ENCODE data around the gene RNF167. TPM values are rescaled to one million over a fixed set of nuclear protein-coding genes. Genes with fewer than 3 reads are reported as not detected.

RNF167 gene
- total and polyA plus RNA-seq, 2 of the 4 experiments (the other 2 are of a cell fraction), result 13.1 to 79.5 TPM

- dilution Hi-C loops (cut with HindIII; ENCODE audit: low sequenced_read_pairs, unreplicated experiment), result no loop called here
These were observed 47.4 kb upstream of the RNF167 start for GRCh38 chr17:4892499-4893221.

More at GRCh38 chr17:4892499-4893221, 47.4 kb upstream of the RNF167 start:
- Histone ChIP-seq H2BK5ac (ENCODE audit: low read depth, low read length, poor library complexity, severe bottlenecking) (no peak overlapping the region), H3K4me2 (ENCODE audit: low read depth, low read length) (no peak overlapping the region), H2BK120ac (ENCODE audit: low read depth, low read length) (no peak overlapping the region), H2AFZ (replicated peaks; ENCODE audit: low read length, poor library complexity) (no peak overlapping the region), H3K27ac (ENCODE audit: insufficient read depth, low read length) (no peak overlapping the region), H3K27me3 (ENCODE audit: control insufficient read depth, insufficient read depth, low read length) (no peaks in the 10 kb centered on the region), H4K91ac (ENCODE audit: insufficient read depth, low read depth, low read length) (no peak overlapping the region), H3K23ac (ENCODE audit: low read depth, low read length) (no peak overlapping the region), H4K5ac (ENCODE audit: low read depth, low read length) (no peak overlapping the region), H3K79me1 (ENCODE audit: low read depth in 1 of 2, low read length in 2 of 2) (no peaks in the 10 kb centered on the region), H4K8ac (ENCODE audit: low read depth in 2 of 2, low read length in 2 of 2) (no peak overlapping the region), H3K9ac (ENCODE audit: low read depth, low read length) (no peak overlapping the region), H3K9me1 (ENCODE audit: insufficient read depth, low read length) (no peaks in the 10 kb centered on the region), H3K9me3 (ENCODE audit: control insufficient read depth, insufficient read depth, low read length) (no peaks in the 10 kb centered on the region), H3K4me3 (ENCODE audit: insufficient read depth, low read depth, low read length) (no peak overlapping the region), H3K4me1 (ENCODE audit: control insufficient read depth, insufficient read depth, low read length) (no peaks in the 10 kb centered on the region), H2AK9ac (replicated peaks; ENCODE audit: low read depth, low read length, poor library complexity) (no peak overlapping the region), H3K14ac (replicated peaks; ENCODE audit: low read depth, low read length) (no peak overlapping the region), H3K56ac (ENCODE audit: extremely low read depth, insufficient read depth, low read length) (no peak overlapping the region), H4K20me1 (ENCODE audit: insufficient read depth, low read length) (peaks cover 8% of the 10 kb centered on the region; the same call in 1 of the 2 replicates), H2BK15ac (ENCODE audit: low read depth, low read length) (no peak overlapping the region), H3K4ac (ENCODE audit: low read depth, low read length) (no peak overlapping the region), H3K36me3 (ENCODE audit: control insufficient read depth, insufficient read depth, low read length) (peaks cover 63% of the 10 kb centered on the region), H2AK5ac (ENCODE audit: low read depth, low read length) (no peak overlapping the region), H3K18ac (ENCODE audit: low read depth, low read length) (no peak overlapping the region), H2BK20ac (ENCODE audit: low read depth, low read length) (no peak overlapping the region)
- TF ChIP-seq RFX5 (IDR thresholded peaks at IDR 0.05; ENCODE audit: low read depth, low read length) (no peak), MAZ (IDR thresholded peaks at IDR 0.05; ENCODE audit: borderline replicate concordance, low read depth, low read length) (no peak), SMC3 (IDR thresholded peaks at IDR 0.05; ENCODE audit: low read depth, low read length) (no peak), USF2 (IDR thresholded peaks at IDR 0.05; ENCODE audit: low read depth, low read length) (no peak), CHD1 (IDR thresholded peaks at IDR 0.05; ENCODE audit: low read depth, low read length) (no peak), MXI1 (IDR thresholded peaks at IDR 0.05; ENCODE audit: borderline replicate concordance, low read depth, low read length) (no peak), RCOR1 (IDR thresholded peaks at IDR 0.05; ENCODE audit: insufficient replicate concordance, low read length) (no peak), FOS (IDR thresholded peaks at IDR 0.05; ENCODE audit: low read depth, low read length) (no peak), ELK1 (IDR thresholded peaks at IDR 0.05; ENCODE audit: borderline replicate concordance, low read depth, low read length) (no peak), BHLHE40 (IDR thresholded peaks at IDR 0.05; ENCODE audit: low read depth, low read length) (no peak), CEBPB (IDR thresholded peaks at IDR 0.05; ENCODE audit: low read depth, low read length) (no peak), CTCF (conservative IDR thresholded peaks at IDR 0.05; ENCODE audit: low read depth, low read length) (no peak), MAFK (IDR thresholded peaks at IDR 0.05; ENCODE audit: low read depth, low read length) (no peak), RAD21 (IDR thresholded peaks at IDR 0.05; ENCODE audit: low read length) (no peak), POLR2A (IDR thresholded peaks at IDR 0.05; ENCODE audit: low read depth, low read length) (no peak)
- DNase-seq (no peak), ATAC-seq (ENCODE audit: low read depth) (no peak)
- ChIA-PET CTCF (no interaction called here), POLR2A (ENCODE audit: unreplicated experiment) (no interaction called here)
- intact Hi-C loops (cut with micrococcal nuclease), result no loop called here
- 100% methylated on average over 2 of the region's 23 CpGs; no CpG with 5 or more reads in 1 of the 2 experiments for WGBS, 2 experiments (ENCODE audit: extremely low coverage in 2 of 2, insufficient read length in 1 of 2)
- in situ Hi-C loops (cut with MboI; ENCODE audit: low sequenced_read_pairs), result no loop called here
- no TSS peak for BruUV-seq (replicated peaks)
